VCaP (cell line): ENCODE data around the gene GATA6.

Experiments
- H3K27ac ChIP-seq: fragments of 450-650 bp; 2 replicates; pipeline ENCODE4 v1.5.1; 2017
- CTCF ChIP-seq: fragments of 450-650 bp; conservative IDR thresholded peaks from 2 replicates; pipeline ENCODE4 v1.5.1; 2017; ENCODE audit warnings: mild to moderate bottlenecking, moderate library complexity

Gene GATA6

GRCh38 chr18:22172120-22172582 is 2.8 kb downstream of the GATA6 start:
- TF ChIP-seq CTCF: no peak
- H3K27ac ChIP-seq: no peak overlapping the region

- no peak overlapping the region for H3K27ac ChIP-seq
- no peak for TF ChIP-seq CTCF
Observed at GRCh38 chr18:22172594-22173049, 3.2 kb downstream of the GATA6 start.

GRCh38 chr18:22173221-22173927 is 4.0 kb downstream of the GATA6 start:
- H3K27ac ChIP-seq: no peak overlapping the region

GRCh38 chr18:22173928-22174301 is 4.5 kb downstream of the GATA6 start:
- no peak for TF ChIP-seq CTCF

More at GRCh38 chr18:22173221-22173927, 4.0 kb downstream of the GATA6 start:
- no peak for TF ChIP-seq CTCF

GRCh38 chr18:22174341-22175145 is 5.2 kb downstream of the GATA6 start:
- H3K27ac ChIP-seq: no peak overlapping the region
- TF ChIP-seq CTCF: no peak

More at GRCh38 chr18:22173928-22174301, 4.5 kb downstream of the GATA6 start:
- no peak overlapping the region for H3K27ac ChIP-seq

- no peak for TF ChIP-seq CTCF
- H3K27ac ChIP-seq: no peak overlapping the region
Observed at GRCh38 chr18:22175346-22175745, 6.0 kb downstream of the GATA6 start.
